ENCODE data around the gene CLASP1. TPM values are rescaled to one million over a fixed set of nuclear protein-coding genes. Genes with fewer than 3 reads are reported as not detected.

Gene CLASP1
- total RNA-seq, 2 experiments from 2014 or later = 58.0 to 58.5 TPM

DNA sequence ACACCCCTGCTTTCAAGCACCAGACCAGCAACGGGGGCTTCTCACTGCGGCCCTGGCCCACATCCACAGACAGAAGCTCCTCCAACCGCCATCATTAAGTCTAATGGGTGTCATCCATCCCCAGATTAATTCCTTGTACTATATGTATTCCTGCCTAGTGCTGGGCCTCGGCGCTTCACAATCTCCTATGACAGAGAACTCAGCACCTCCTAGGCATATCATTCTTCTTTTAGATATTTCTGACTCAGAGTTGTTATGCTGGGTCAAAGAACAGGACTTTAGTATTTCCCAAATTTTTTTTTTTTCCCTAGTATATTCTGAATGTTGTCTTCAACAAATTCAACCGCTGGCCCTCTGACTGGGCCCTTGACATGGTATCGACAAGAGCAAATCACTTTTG is 281.1 kb downstream of the CLASP1 start:
- TF ChIP-seq, protein P1, sequence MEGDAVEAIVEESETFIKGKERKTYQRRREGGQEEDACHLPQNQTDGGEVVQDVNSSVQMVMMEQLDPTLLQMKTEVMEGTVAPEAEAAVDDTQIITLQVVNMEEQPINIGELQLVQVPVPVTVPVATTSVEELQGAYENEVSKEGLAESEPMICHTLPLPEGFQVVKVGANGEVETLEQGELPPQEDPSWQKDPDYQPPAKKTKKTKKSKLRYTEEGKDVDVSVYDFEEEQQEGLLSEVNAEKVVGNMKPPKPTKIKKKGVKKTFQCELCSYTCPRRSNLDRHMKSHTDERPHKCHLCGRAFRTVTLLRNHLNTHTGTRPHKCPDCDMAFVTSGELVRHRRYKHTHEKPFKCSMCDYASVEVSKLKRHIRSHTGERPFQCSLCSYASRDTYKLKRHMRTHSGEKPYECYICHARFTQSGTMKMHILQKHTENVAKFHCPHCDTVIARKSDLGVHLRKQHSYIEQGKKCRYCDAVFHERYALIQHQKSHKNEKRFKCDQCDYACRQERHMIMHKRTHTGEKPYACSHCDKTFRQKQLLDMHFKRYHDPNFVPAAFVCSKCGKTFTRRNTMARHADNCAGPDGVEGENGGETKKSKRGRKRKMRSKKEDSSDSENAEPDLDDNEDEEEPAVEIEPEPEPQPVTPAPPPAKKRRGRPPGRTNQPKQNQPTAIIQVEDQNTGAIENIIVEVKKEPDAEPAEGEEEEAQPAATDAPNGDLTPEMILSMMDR (IDR thresholded peaks at IDR 0.05) = no peak
- peaks cover 92% of the 10 kb centered on the region for H3K36me3 Mint-ChIP-seq (ENCODE audit: low read depth)
- ATAC-seq (ENCODE audit: poor library complexity) = no peak
- H3K4me1 Mint-ChIP-seq (ENCODE audit: low read depth) = no peaks in the 10 kb centered on the region
- ChIA-PET CTCF (no interaction called here), POLR2A (no interaction called here)
- no peaks in the 10 kb centered on the region for H3K9me3 Mint-ChIP-seq
- Histone ChIP-seq H3K9me3 (ENCODE audit: control insufficient read depth in 1 of 2, insufficient read depth in 1 of 2, low read length in 2 of 2) (no peaks in the 10 kb centered on the region), H3K4me3 (ENCODE audit: low read length) (no peak overlapping the region), H3K27ac (ENCODE audit: low read depth in 1 of 2, low read length in 2 of 2) (no peak overlapping the region), H3K36me3 (ENCODE audit: insufficient read depth, low read length) (peaks cover 57% of the 10 kb centered on the region), H3K4me1 (ENCODE audit: insufficient read depth, low read length) (no peaks in the 10 kb centered on the region), H3K27me3 (ENCODE audit: control insufficient read depth in 1 of 2, insufficient read depth in 2 of 2, low read length in 2 of 2) (no peaks in the 10 kb centered on the region)
- no peak for DNase-seq
- H3K27ac Mint-ChIP-seq = no peak overlapping the region
- H3K27me3 Mint-ChIP-seq = no peaks in the 10 kb centered on the region
- intact Hi-C loops (cut with DNase I, micrococcal nuclease) = no loop called here
- H3K4me3 Mint-ChIP-seq = no peak overlapping the region

DNA sequence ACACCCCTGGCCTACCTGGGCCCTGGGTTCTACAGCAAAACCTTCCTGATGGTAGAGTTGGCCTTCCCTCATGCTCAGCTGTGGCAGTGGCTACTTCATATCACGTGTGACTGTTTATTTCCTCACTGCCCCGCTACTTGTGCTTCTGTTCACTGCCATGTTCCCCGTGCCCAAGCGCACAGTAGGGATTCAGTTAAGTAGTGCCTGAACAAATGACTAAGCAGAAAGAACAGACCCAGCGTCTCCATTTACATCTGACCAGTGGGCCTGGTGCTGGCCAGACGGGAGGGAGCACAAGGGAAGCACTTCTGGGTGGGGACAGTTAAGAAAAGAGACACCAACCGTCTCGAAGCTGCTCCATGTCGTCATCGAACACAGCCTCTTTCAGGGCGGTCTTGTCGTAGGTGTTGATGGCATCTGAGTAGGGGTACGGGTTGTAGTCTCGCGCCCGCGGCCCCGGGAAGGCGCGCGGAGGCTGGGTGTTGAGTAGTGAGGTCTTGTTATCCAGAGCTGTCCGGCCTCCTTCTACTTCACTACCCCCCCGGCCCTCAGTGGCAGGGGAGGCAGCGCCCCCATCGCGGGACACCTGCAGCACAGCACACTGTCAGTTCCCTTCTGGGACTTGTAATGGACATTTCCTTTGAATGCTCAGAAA is 281.9 kb downstream of the CLASP1 start:
- ChIA-PET POLR2A (no interaction called here), CTCF (no interaction called here)
- ATAC-seq (ENCODE audit: poor library complexity) = no peak
- DNase-seq = no peak
- Mint-ChIP-seq H3K27ac (no peak overlapping the region), H3K4me1 (ENCODE audit: low read depth) (no peaks in the 10 kb centered on the region), H3K27me3 (no peaks in the 10 kb centered on the region), H3K36me3 (ENCODE audit: low read depth) (peaks cover 92% of the 10 kb centered on the region), H3K4me3 (no peak overlapping the region), H3K9me3 (no peaks in the 10 kb centered on the region)
- H3K27me3 ChIP-seq (ENCODE audit: control insufficient read depth in 1 of 2, insufficient read depth in 2 of 2, low read length in 2 of 2) = no peaks in the 10 kb centered on the region
- H3K4me3 ChIP-seq (ENCODE audit: low read length) = no peak overlapping the region
- TF ChIP-seq, protein P1 (IDR thresholded peaks at IDR 0.05) = no peak
- no peaks in the 10 kb centered on the region for H3K4me1 ChIP-seq (ENCODE audit: insufficient read depth, low read length)
- H3K27ac ChIP-seq (ENCODE audit: low read depth in 1 of 2, low read length in 2 of 2) = no peak overlapping the region
- intact Hi-C loops (cut with DNase I, micrococcal nuclease) = no loop called here
- H3K36me3 ChIP-seq (ENCODE audit: insufficient read depth, low read length) = peaks cover 57% of the 10 kb centered on the region
- H3K9me3 ChIP-seq (ENCODE audit: control insufficient read depth in 1 of 2, insufficient read depth in 1 of 2, low read length in 2 of 2) = no peaks in the 10 kb centered on the region

GRCh38 chr2:121366040-121366439 is 283.2 kb downstream of the CLASP1 start:
- DNase-seq (no peak), ATAC-seq (ENCODE audit: poor library complexity) (no peak)
- ChIA-PET CTCF (interaction anchor here (1.2 kb wide), 1 partner anchor 10 kb away, joined by 3 read pairs; no protein-coding TSS in a partner anchor), POLR2A (no interaction called here)
- Histone ChIP-seq H3K36me3 (ENCODE audit: insufficient read depth, low read length) (peaks cover 68% of the 10 kb centered on the region), H3K27me3 (ENCODE audit: control insufficient read depth in 1 of 2, insufficient read depth in 2 of 2, low read length in 2 of 2) (no peaks in the 10 kb centered on the region), H3K4me1 (ENCODE audit: insufficient read depth, low read length) (no peaks in the 10 kb centered on the region), H3K27ac (ENCODE audit: low read depth in 1 of 2, low read length in 2 of 2) (no peak overlapping the region), H3K4me3 (ENCODE audit: low read length) (no peak overlapping the region), H3K9me3 (ENCODE audit: control insufficient read depth in 1 of 2, insufficient read depth in 1 of 2, low read length in 2 of 2) (no peaks in the 10 kb centered on the region)
- H3K27ac Mint-ChIP-seq = no peak overlapping the region
- intact Hi-C loops (cut with DNase I, micrococcal nuclease) = no loop called here
- TF ChIP-seq, protein P1 (IDR thresholded peaks at IDR 0.05) = no peak
- no peaks in the 10 kb centered on the region for H3K9me3 Mint-ChIP-seq
- H3K4me1 Mint-ChIP-seq (ENCODE audit: low read depth) = no peaks in the 10 kb centered on the region
- H3K36me3 Mint-ChIP-seq (ENCODE audit: low read depth) = peaks cover 92% of the 10 kb centered on the region
- H3K4me3 Mint-ChIP-seq = no peak overlapping the region
- H3K27me3 Mint-ChIP-seq = no peaks in the 10 kb centered on the region

Measured in CD4-positive, alpha-beta T cell (primary cell).